ENCODE results near the gene FBN1. TPM values are rescaled to one million over a fixed set of nuclear protein-coding genes. Genes with fewer than 3 reads are reported as not detected.

The FBN1 gene
- total and polyA plus RNA-seq, 10 of the 15 experiments (the other 5 are each of a cell fraction or from before 2014, with no cell fraction given) = 2.2 to 15.3 (median 7.0) TPM

GRCh38 chr15:48619446-48619845, 26.1 kb downstream of the FBN1 start (continued):
- TF ChIP-seq MAX (IDR thresholded peaks at IDR 0.05; ENCODE audit: low read depth, low read length) (no peak), E2F8 (IDR thresholded peaks at IDR 0.05; ENCODE audit: low read depth, partially characterized antibody) (no peak), NBN (IDR thresholded peaks at IDR 0.05) (no peak), JUNB (IDR thresholded peaks at IDR 0.05) (no peak)

GRCh38 chr15:48617619-48618018, 27.9 kb downstream of the FBN1 start:
- 25% methylated on average over 2 of the region's 2 CpGs for WGBS (ENCODE audit: insufficient coverage, insufficient replicate concordance, low lambda C conversion rate, missing lambda C conversion rate)
- ATAC-seq (no peak; the same call in 2 of the 3 replicates), DNase-seq (ENCODE audit: low read depth, low spot score) (no peak), FAIRE-seq (no peak)
- no peak overlapping the region for H2AFZ ChIP-seq (ENCODE audit: control insufficient read depth, low read depth, low read length)
- no TSS peak for BruUV-seq (replicated peaks)
- ChIA-PET POLR2A (interaction anchor here (1.4 kb wide), 1 partner anchor 27 kb away, joined by 5 read pairs; no protein-coding TSS in a partner anchor), RAD21 (ENCODE audit: unreplicated experiment) (no interaction called here), SMC1A (ENCODE audit: uncharacterized antibody, unreplicated experiment) (interaction anchor here (1.0 to 1.3 kb wide), 2 partner anchors 10 to 15 kb away, joined by 3 read pairs; no protein-coding TSS in a partner anchor), CTCF (interaction anchor here (1.4 kb wide), 2 partner anchors 10 to 28 kb away, joined by 3 to 4 read pairs; partner anchors contain the start of gene FBN1)
- no peak overlapping the region for H3K4me2 ChIP-seq (ENCODE audit: control insufficient read depth, insufficient read depth)
- TF ChIP-seq SPI1 (IDR thresholded peaks at IDR 0.05; ENCODE audit: borderline replicate concordance, insufficient read depth, low read depth, low read length) = peak; percentile 66; the same call in 1 of the 2 replicates
- no peak for TF ChIP-seq ASH2L (IDR thresholded peaks at IDR 0.05; ENCODE audit: borderline replicate concordance, low read depth)
- H3K4me3 ChIP-seq = no peak overlapping the region
- no peaks in the 10 kb centered on the region for H3K27me3 ChIP-seq (replicated peaks in 1 of 2; ENCODE audit: control insufficient read depth in 2 of 2, insufficient read depth in 2 of 2, low read length in 1 of 2)
- no peaks in the 10 kb centered on the region for H3K9me3 ChIP-seq (replicated peaks; ENCODE audit: control insufficient read depth, insufficient read depth, low read length)
- intact Hi-C loops (cut with micrococcal nuclease; ENCODE audit: unreplicated experiment) (no loop called here), in situ Hi-C loops (cut with MboI) (no loop called here)
- no peaks in the 10 kb centered on the region for H3K36me3 ChIP-seq (ENCODE audit: control insufficient read depth in 2 of 2, insufficient read depth in 2 of 2, low read length in 1 of 2)
- H3K4me1 ChIP-seq (ENCODE audit: control insufficient read depth, insufficient read depth, low read length) = no peaks in the 10 kb centered on the region
- no peak overlapping the region for H3K9ac ChIP-seq (ENCODE audit: control insufficient read depth, insufficient read depth, low read length)
- H3K27ac ChIP-seq (ENCODE audit: control insufficient read depth, insufficient read depth) = no peak overlapping the region
- no peaks in the 10 kb centered on the region for H4K20me1 ChIP-seq (ENCODE audit: control insufficient read depth, insufficient read depth)
- no peaks in the 10 kb centered on the region for H3K79me2 ChIP-seq (ENCODE audit: control insufficient read depth, insufficient read depth, low read length)
